IPS-20b (cell line): Measurements from ENCODE around the gene GUK1.

Source experiments
- H3K27ac ChIP-seq: one replicate; pipeline ENCODE4 v1.5.1; 2013; ENCODE audit warnings: low read length
- H3K27me3 ChIP-seq: 2 replicates; pipeline ENCODE4 v1.6.1; 2013; ENCODE audit warnings: mild to moderate bottlenecking, low read length, inconsistent platforms; ENCODE audit not compliant: insufficient read depth
- H3K36me3 ChIP-seq: 2 replicates; pipeline ENCODE4 v1.6.1; 2013; ENCODE audit warnings: low read depth, mild to moderate bottlenecking, inconsistent platforms, low read length, moderate library complexity; ENCODE audit not compliant: insufficient read depth
- H3K4me1 ChIP-seq: 2 replicates; pipeline ENCODE4 v1.6.1; 2013; ENCODE audit warnings: mild to moderate bottlenecking, control low read depth, inconsistent platforms, low read length, moderate library complexity; ENCODE audit not compliant: insufficient read depth
- H3K4me3 ChIP-seq: 2 replicates; pipeline ENCODE4 v1.5.1; 2013; ENCODE audit warnings: mild to moderate bottlenecking, low read length, inconsistent platforms
- H3K9ac ChIP-seq: 2 replicates; pipeline ENCODE4 v1.6.1; 2013; ENCODE audit warnings: low read depth, mild to moderate bottlenecking, inconsistent platforms, low read length, moderate library complexity
- H3K9me3 ChIP-seq: 2 replicates; pipeline ENCODE4 v1.6.1; 2013; ENCODE audit warnings: mild to moderate bottlenecking, low read depth, low read length, inconsistent platforms; ENCODE audit not compliant: insufficient read depth

Gene GUK1

GRCh38 chr1:228163007-228163753 lies 23.1 kb downstream of the GUK1 start:
- no peak overlapping the region for H3K27ac ChIP-seq
- H3K9ac ChIP-seq: no peak overlapping the region

DNA sequence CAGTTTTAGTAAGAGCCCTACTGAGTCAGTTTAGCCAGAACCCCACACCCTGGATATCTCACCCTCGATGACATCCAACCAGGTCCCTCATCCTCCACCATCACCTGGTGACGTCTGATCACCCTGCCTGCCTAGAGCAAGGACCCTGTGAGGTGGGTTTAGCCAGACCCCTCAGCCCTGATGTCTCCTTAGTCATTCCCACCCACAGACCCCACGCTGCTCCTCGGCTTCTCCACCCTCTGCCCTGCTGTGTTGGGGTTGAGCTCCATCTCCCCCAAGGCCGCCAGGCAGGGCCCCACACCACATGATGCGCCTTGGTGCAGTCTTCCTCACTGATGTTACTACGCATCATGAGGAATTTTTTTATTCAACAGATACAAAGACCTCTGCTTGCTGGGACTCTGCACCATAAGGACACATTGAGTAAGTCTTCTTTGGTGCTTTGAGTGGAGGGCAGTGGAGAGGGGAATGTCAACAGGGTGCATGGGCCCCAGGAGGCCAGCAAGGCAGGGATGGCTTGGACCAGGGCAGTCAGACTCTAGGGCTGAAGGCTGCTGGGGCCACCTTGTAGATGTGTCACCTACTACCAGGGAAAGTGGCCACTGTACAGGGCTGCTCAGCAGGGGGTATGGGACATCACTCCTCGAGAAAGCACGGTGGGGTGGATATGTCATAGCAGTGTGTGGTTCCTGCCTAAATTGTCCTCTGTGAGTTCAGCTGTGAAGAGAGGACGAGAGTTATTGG lies 23.9 kb downstream of the GUK1 start:
- H3K36me3 ChIP-seq: no peaks in the 10 kb centered on the region
- H3K9ac ChIP-seq: no peak overlapping the region
- H3K4me3 ChIP-seq: no peak overlapping the region
- peaks cover 9% of the 10 kb centered on the region; the same call in 1 of the 2 replicates for H3K4me1 ChIP-seq
- H3K9me3 ChIP-seq: no peaks in the 10 kb centered on the region
- no peaks in the 10 kb centered on the region; the same call in 1 of the 2 replicates for H3K27me3 ChIP-seq
- H3K27ac ChIP-seq: no peak overlapping the region

More at GRCh38 chr1:228163007-228163753, 23.1 kb downstream of the GUK1 start:
- Histone ChIP-seq H3K27me3 (no peaks in the 10 kb centered on the region; the same call in 1 of the 2 replicates), H3K9me3 (no peaks in the 10 kb centered on the region), H3K36me3 (no peaks in the 10 kb centered on the region), H3K4me3 (no peak overlapping the region), H3K4me1 (peaks cover 9% of the 10 kb centered on the region; the same call in 1 of the 2 replicates)

DNA sequence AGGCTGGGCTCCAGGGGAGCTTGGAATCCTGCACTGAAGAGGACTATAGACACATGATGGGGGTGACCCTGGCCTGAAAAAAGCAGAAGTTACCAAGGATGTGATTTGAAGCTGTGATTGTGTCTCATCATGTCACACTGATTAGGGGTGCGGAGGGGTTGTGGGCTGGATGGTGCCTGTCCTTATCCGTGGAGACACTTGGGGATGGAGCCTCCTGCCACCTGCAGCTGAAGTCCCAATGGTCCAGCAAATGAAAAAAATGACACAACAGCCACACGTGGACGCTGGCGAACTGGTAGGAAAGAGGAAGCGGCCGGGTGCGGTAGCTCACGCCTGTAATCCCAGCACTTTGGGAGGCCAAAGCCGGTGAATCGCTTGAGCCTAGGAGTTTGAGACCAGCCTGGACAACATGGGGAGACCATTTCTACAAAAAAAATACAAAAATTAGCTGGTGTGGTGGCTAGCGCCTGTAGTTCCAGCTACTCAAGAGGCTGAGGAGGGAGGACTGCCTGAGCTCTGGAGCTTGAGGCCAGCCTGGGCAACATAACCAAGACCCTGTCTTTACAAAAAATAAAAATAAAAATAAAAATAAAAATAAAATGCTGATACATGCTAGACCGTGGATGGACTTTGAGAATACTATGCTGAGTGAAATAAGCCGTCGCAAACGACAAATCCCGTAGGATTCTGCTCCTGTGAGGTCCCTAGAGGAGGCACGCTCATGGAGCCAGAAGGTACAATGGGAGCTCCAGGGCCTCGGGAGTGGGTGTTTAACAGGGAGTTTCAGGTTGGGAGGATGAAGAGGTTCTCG lies 24.7 kb downstream of the GUK1 start:
- H3K9ac ChIP-seq: peak overlapping the region; percentile 87
- no peaks in the 10 kb centered on the region for H3K36me3 ChIP-seq
- H3K4me3 ChIP-seq: peak overlapping the region; percentile 88
- no peak overlapping the region for H3K27ac ChIP-seq
- no peaks in the 10 kb centered on the region; the same call in 1 of the 2 replicates for H3K27me3 ChIP-seq
- no peaks in the 10 kb centered on the region for H3K9me3 ChIP-seq
- peaks cover 9% of the 10 kb centered on the region; the same call in 1 of the 2 replicates for H3K4me1 ChIP-seq

DNA sequence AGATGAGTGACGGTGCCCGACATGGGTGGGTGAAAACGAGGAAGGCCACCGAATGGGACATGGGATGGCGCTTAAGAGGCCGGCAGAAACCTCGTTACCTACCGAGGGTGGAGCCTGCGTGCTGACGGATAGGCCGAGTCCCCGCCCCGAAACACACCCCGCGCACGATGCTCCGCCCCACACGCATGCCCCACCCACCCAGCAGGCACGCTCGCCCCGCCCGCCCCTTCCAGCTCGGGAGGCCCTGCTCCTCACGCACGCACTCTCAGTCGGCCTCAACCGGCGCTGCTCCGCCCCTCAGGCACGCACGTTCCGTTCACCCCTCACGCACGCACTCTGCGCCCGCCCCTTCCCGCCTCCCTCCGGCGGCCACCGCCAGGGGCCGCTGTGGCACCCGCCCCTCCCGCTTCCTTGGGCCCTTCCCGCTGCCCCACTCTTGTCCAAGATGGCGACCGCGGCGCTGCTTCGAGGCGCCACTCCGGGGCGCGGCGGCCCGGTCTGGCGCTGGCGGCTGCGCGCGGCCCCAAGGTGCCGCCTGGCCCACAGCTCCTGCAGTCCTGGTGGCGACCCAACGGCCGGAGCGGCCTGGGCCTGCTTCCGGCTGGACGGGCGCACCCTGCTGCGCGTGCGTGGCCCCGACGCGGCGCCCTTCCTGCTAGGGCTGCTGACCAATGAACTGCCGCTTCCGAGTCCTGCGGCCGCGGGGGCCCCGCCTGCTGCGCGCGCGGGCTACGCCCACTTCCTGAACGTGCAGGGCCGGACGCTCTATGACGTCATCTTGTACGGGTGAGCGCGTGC lies 25.5 kb downstream of the GUK1 start, which contains the start of gene IBA57:
TSS of gene IBA57 (plus strand) at position 433 of the 798 bp plus-strand sequence. CDS start at position 446, 13 bp downstream.
- no peaks in the 10 kb centered on the region for H3K36me3 ChIP-seq
- no peaks in the 10 kb centered on the region; the same call in 1 of the 2 replicates for H3K27me3 ChIP-seq
- peaks cover 9% of the 10 kb centered on the region; the same call in 1 of the 2 replicates for H3K4me1 ChIP-seq
- peak within 1 kb of the TSS; percentile 81 for H3K27ac ChIP-seq
- H3K4me3 ChIP-seq: peak within 1 kb of the TSS; percentile 88
- H3K9ac ChIP-seq: peak within 1 kb of the TSS; percentile 87
- no peaks in the 10 kb centered on the region for H3K9me3 ChIP-seq

DNA sequence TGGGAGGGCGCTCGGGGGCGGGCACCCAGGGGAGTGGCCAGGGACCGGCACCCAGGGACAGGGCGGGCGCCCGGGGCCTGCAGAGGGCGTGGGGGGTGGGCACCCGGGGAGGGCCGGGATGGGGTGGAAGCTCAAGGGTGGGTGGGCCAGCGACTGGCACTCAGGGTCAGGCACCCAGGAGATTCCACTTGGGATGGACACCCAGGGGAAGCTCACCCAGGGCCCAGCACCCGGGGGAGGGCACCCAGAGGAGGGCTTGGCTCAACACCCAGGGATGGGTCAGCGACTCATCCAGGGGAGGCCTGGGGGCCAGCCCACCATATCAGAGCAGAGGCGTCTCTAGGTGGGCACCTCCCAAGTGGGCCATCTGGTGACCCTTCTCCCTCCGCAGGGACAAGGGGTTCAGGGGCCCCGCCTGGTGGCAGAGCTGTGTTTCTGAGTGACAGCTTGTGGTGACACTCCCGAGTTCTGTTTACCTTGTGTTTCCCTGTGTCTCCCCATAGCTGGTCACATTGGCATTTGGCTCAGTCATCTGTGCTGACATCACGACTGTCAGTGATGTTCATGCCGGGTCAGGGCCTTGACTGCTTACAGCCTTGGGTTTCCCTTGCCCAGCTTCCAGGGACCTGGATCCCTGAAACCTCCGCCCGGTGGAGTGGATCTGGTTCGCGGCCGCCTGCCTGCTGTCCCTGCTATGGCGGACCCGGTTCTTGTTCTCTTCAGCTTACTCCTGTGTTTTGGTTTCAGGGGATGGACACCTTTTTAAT lies 26.3 kb downstream of the GUK1 start:
- H3K36me3 ChIP-seq: no peaks in the 10 kb centered on the region
- peak overlapping the region; percentile 79 for H3K4me3 ChIP-seq
- H3K9ac ChIP-seq: peak overlapping the region; percentile 77; the same call in 1 of the 2 replicates
- no peak overlapping the region for H3K27ac ChIP-seq
- no peaks in the 10 kb centered on the region for H3K9me3 ChIP-seq
- H3K4me1 ChIP-seq: peaks cover 9% of the 10 kb centered on the region; the same call in 1 of the 2 replicates
- H3K27me3 ChIP-seq: no peaks in the 10 kb centered on the region

GRCh38 chr1:228168563-228169270 lies 28.6 kb downstream of the GUK1 start:
- Histone ChIP-seq H3K4me1 (peaks cover 5% of the 10 kb centered on the region; the same call in 1 of the 2 replicates), H3K9ac (no peak overlapping the region), H3K9me3 (no peaks in the 10 kb centered on the region), H3K36me3 (no peaks in the 10 kb centered on the region), H3K27ac (no peak overlapping the region), H3K27me3 (no peaks in the 10 kb centered on the region), H3K4me3 (no peak overlapping the region)

DNA sequence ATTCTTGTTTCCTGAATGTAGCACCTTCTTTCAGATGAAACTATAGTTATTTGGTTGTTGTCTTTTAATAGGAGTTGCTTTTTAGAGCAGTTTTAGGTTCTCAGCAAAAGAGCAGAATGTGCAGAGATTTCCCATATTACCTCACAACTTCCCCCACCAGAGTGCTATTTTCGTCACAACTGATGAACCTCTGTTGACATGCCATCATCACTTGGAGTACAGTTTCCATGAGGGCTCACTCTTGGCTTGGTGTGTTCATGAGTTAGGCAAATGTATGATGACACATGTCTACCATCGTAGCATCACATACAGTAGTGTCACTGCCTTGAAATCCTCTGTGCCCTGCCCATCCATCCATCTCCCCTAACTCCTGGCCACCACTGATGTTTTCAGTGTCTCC lies 29.3 kb downstream of the GUK1 start:
- Histone ChIP-seq H3K36me3 (no peaks in the 10 kb centered on the region), H3K9me3 (no peaks in the 10 kb centered on the region), H3K27me3 (no peaks in the 10 kb centered on the region), H3K27ac (no peak overlapping the region), H3K9ac (no peak overlapping the region), H3K4me1 (peaks cover 5% of the 10 kb centered on the region; the same call in 1 of the 2 replicates), H3K4me3 (no peak overlapping the region)

GRCh38 chr1:228170666-228171065 lies 30.6 kb downstream of the GUK1 start:
- no peaks in the 10 kb centered on the region for H3K9me3 ChIP-seq
- H3K27me3 ChIP-seq: no peaks in the 10 kb centered on the region
- no peaks in the 10 kb centered on the region for H3K36me3 ChIP-seq
- no peak overlapping the region for H3K9ac ChIP-seq
- no peak overlapping the region for H3K27ac ChIP-seq
- H3K4me3 ChIP-seq: no peak overlapping the region
- peaks cover 5% of the 10 kb centered on the region; the same call in 1 of the 2 replicates for H3K4me1 ChIP-seq

DNA sequence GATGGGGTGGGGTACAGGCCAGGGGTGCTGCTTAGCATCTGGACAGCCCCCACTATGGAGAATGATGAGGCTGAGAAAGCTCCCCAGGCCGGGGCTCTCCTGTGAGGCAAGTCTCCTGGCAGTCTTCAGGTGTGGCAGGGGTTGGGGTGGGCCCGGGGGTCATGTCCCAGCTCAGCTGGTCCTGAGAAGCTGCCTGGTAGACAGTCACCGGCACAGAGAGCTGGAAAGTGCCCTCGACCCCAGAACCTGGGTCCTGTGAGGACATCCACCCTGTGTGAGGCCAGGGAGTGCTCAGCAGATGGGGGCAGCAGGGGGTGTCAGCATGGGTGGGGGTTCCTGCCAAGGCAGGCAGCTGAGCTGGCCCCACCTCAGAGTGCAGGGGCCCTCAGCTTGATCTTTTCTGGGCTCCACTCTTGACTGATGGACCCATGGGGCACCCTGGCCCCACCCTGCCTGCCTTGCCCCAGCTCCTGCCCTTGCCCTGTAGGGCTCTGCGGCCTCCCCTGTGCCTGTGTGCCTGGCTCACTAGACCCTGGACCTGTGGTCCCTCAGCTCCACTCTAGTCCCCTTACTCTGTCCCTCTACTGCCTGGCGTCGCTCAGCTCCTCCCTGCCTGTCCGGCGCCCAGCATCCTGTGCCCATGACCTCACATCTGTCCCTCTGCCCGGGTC lies 31.3 kb downstream of the GUK1 start:
- Histone ChIP-seq H3K4me1 (peaks cover 5% of the 10 kb centered on the region; the same call in 1 of the 2 replicates), H3K9me3 (no peaks in the 10 kb centered on the region), H3K9ac (no peak overlapping the region), H3K27ac (no peak overlapping the region), H3K36me3 (no peaks in the 10 kb centered on the region), H3K4me3 (no peak overlapping the region), H3K27me3 (no peaks in the 10 kb centered on the region)
